Breast epithelium (tissue), 3 donors: ENCODE measurements around the gene SYMPK.

Experiments used
- CTCF ChIP-seq, 3 donors: fragments of 450-650 bp; IDR thresholded peaks; one replicate each; pipeline ENCODE4 v1.5.1; 2016 to 2017; ENCODE audit warnings: antibody characterized with exemption in 3 of 3, mild to moderate bottlenecking in 3 of 3, moderate library complexity in 3 of 3
- POLR2A ChIP-seq: fragments of 450-650 bp; IDR thresholded peaks from one replicate; pipeline ENCODE4 v1.6.1; 2016; ENCODE audit warnings: antibody characterized with exemption, mild to moderate bottlenecking, moderate library complexity

- TF ChIP-seq CTCF (IDR thresholded peaks at IDR 0.05) (no peak), POLR2A (no peak)
Measured at GRCh38 chr19:45879971-45880370, 17.0 kb upstream of the SYMPK start.
